Measurements from ENCODE around the gene IDE. TPM values are rescaled to one million over a fixed set of nuclear protein-coding genes. Genes with fewer than 3 reads are reported as not detected.

The IDE gene
- total and polyA plus RNA-seq, 2 of the 13 experiments (the other 11 are each of a cell fraction or from before 2014, with no cell fraction given) = 16.1 to 52.1 TPM

DNA sequence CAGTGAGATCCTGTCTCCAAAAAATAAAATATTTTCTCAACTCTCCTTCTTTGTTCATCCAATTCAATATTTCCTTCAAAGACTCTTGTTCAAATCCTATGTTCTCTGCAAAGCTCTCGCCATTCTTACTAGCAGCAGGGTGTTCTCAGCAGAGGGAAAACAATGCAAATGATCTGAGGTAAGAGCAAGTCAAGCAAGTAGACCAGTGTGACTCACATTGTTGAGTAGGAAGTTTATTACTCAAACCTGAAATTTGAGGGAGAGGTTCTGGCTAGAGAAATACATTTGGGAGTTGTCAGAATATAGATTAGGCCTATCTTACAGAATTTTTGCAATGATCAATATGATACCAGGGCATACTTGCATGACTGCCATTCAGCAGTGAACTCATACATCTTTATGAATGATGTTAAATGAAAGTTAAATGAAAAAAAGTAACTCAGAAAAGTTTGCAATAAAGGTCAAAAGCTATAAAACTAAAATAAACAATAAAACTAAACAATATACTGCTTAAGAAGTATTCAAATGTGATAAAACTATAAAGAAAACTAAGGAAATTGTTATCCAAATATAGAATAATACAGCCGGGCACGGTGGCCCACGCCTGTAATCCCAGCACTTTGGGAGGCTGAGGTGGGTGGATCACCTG, 5.8 kb downstream of the IDE start:
- Histone ChIP-seq H3K79me2 (ENCODE audit: insufficient read depth, low read length) (peaks cover 69% of the 10 kb centered on the region), H3K9ac (ENCODE audit: insufficient read depth, low read depth, low read length) (no peak overlapping the region), H3K4me1 (ENCODE audit: insufficient read depth, low read length) (peaks cover 38% of the 10 kb centered on the region), H3K4me2 (ENCODE audit: low read depth, low read length) (no peak overlapping the region), H4K20me1 (ENCODE audit: insufficient read depth, low read length) (no peaks in the 10 kb centered on the region), H3K36me3 (replicated peaks in 1 of 2; ENCODE audit: control insufficient read depth in 1 of 2, insufficient read depth in 2 of 2, low read length in 2 of 2) (peaks cover 0 to 13% of the 10 kb centered on the region in 2 experiments; a peak in 3 of 5 replicates), H3K27ac (ENCODE audit: extremely low read length, insufficient read depth, low read length) (no peak overlapping the region), H2AFZ (ENCODE audit: low read length) (no peak overlapping the region), H3K9me3 (ENCODE audit: low read length) (no peaks in the 10 kb centered on the region), H3K4me3 (replicated peaks in 1 of 3; ENCODE audit: insufficient read depth in 1 of 3, low read depth in 2 of 3, low read length in 3 of 3) (no peak overlapping the region), H3K27me3 (ENCODE audit: control insufficient read depth in 1 of 2, insufficient read depth in 2 of 2, low read length in 2 of 2) (no peaks in the 10 kb centered on the region; a peak in 1 of 5 replicates)
- ChIA-PET POLR2A (no interaction called here), CTCF (ENCODE audit: low intra/inter-chr PET ratio, low total read pairs) (no interaction called here)
- intact Hi-C loops (cut with micrococcal nuclease; ENCODE audit: unreplicated experiment) (no loop called here), in situ Hi-C loops (cut with HindIII; ENCODE audit: extremely low pct_ligation_motif_present, low pct_unique_long_range_greater_than_20kb) (no loop called here)
- DNase-seq (ENCODE audit: low spot score) (no peak), FAIRE-seq (no peak), ATAC-seq (no peak)
- no TSS peak for BruUV-seq (replicated peaks)
- 97% methylated on average over 4 of the region's 4 CpGs for WGBS (ENCODE audit: low lambda C conversion rate)
- TF ChIP-seq ZNF747 (CRISPR knock-in tag; IDR thresholded peaks at IDR 0.05; ENCODE audit: borderline replicate concordance) = no peak
- no peak for TF ChIP-seq ZNF354B (CRISPR knock-in tag; IDR thresholded peaks at IDR 0.05)
- TF ChIP-seq HCFC1 (IDR thresholded peaks at IDR 0.05; ENCODE audit: low read depth, low read length) = no peak
- TF ChIP-seq NFATC3 (CRISPR knock-in tag; IDR thresholded peaks at IDR 0.05) = no peak
- TF ChIP-seq ZNF235 (CRISPR knock-in tag; IDR thresholded peaks at IDR 0.05; ENCODE audit: borderline replicate concordance) = no peak
- TF ChIP-seq FOXK1 (CRISPR knock-in tag; IDR thresholded peaks at IDR 0.05; ENCODE audit: borderline replicate concordance, low read depth) = no peak
- TF ChIP-seq JUND (CRISPR knock-in tag; IDR thresholded peaks at IDR 0.05) = no peak
- TF ChIP-seq, protein P1, sequence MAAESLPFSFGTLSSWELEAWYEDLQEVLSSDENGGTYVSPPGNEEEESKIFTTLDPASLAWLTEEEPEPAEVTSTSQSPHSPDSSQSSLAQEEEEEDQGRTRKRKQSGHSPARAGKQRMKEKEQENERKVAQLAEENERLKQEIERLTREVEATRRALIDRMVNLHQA (CRISPR knock-in tag; IDR thresholded peaks at IDR 0.05) = no peak
- no peak for TF ChIP-seq ZNF557 (CRISPR knock-in tag; IDR thresholded peaks at IDR 0.05)
- no peak for TF ChIP-seq ZNF616 (CRISPR knock-in tag; IDR thresholded peaks at IDR 0.05; ENCODE audit: low read depth)
- TF ChIP-seq ZNF367 (CRISPR knock-in tag; IDR thresholded peaks at IDR 0.05; ENCODE audit: borderline replicate concordance) = no peak
- no peak for TF ChIP-seq ZMAT3 (CRISPR knock-in tag; conservative IDR thresholded peaks at IDR 0.05)
- no peak for TF ChIP-seq NR2C2 (CRISPR knock-in tag; IDR thresholded peaks at IDR 0.05; ENCODE audit: borderline replicate concordance)
- TF ChIP-seq ZNF674 (CRISPR knock-in tag; IDR thresholded peaks at IDR 0.05; ENCODE audit: low read depth) = no peak

Measured in HepG2 (cell line).